OCI-LY1 (cell line): Measurements from ENCODE around the gene RAB6B.

Experiments
- EZH2 ChIP-seq: fragments of 200-600 bp; sonication (generic), shearing (Covaris generic); IDR thresholded peaks from 2 replicates; pipeline ENCODE4 v1.8.0; 2017; ENCODE audit warnings: borderline replicate concordance, mixed run types, mild to moderate bottlenecking, antibody characterized with exemption, low read length, moderate library complexity, mixed read lengths
- TF ChIP-seq, protein P1 (sequence below): fragments of 200-600 bp; sonication (generic), shearing (Covaris generic); IDR thresholded peaks from 2 replicates; pipeline ENCODE4 v1.5.1; 2017; ENCODE audit warnings: mild to moderate bottlenecking, antibody characterized with exemption, low read length, moderate library complexity, mixed read lengths

DNA sequence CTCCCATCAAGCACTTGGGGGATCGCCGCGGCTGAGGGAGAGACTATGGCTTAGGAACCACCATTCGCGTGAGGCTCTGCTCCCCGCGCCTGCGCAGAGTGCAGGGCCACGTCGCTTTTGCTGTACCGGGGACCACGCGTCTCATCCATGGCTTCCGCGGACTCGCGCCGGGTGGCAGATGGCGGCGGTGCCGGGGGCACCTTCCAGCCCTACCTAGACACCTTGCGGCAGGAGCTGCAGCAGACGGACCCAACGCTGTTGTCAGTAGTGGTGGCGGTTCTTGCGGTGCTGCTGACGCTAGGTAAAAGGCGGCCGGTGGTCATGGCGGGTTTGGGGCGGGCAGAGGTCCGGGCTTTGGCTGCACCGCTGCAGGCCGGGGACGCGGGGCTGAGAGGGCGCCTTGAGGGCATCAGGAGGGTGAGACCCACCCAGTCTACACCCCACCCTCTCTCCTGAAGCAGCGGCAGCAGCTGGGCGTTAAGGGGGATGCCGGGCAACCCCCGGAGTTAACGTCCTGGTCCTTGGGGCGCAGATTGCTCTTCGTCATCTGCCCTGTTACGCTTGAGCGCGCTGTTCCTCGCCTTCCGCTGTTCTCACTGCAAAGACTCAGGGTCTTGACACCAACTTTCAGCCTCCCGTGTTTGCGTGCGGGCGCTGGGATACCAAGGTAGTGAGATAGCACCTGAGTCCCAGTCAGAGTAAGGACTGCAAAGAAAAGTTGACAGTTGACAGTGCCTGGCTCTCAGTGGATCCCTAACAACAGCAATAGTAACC is 89.8 kb downstream of the RAB6B start, which contains the start of gene SRPRB:
- TF ChIP-seq, protein P1, sequence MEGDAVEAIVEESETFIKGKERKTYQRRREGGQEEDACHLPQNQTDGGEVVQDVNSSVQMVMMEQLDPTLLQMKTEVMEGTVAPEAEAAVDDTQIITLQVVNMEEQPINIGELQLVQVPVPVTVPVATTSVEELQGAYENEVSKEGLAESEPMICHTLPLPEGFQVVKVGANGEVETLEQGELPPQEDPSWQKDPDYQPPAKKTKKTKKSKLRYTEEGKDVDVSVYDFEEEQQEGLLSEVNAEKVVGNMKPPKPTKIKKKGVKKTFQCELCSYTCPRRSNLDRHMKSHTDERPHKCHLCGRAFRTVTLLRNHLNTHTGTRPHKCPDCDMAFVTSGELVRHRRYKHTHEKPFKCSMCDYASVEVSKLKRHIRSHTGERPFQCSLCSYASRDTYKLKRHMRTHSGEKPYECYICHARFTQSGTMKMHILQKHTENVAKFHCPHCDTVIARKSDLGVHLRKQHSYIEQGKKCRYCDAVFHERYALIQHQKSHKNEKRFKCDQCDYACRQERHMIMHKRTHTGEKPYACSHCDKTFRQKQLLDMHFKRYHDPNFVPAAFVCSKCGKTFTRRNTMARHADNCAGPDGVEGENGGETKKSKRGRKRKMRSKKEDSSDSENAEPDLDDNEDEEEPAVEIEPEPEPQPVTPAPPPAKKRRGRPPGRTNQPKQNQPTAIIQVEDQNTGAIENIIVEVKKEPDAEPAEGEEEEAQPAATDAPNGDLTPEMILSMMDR, result no peak
- TF ChIP-seq EZH2, result no peak
